GDM1 (cell line): Measurements from ENCODE around the gene OR6P1.

Experiments used
- DNase-seq: peaks from one replicate; lab custom pipeline; 2025; lab: John Stamatoyannopoulos, UW

Gene OR6P1, protein sequence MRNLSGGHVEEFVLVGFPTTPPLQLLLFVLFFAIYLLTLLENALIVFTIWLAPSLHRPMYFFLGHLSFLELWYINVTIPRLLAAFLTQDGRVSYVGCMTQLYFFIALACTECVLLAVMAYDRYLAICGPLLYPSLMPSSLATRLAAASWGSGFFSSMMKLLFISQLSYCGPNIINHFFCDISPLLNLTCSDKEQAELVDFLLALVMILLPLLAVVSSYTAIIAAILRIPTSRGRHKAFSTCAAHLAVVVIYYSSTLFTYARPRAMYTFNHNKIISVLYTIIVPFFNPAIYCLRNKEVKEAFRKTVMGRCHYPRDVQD

DNA sequence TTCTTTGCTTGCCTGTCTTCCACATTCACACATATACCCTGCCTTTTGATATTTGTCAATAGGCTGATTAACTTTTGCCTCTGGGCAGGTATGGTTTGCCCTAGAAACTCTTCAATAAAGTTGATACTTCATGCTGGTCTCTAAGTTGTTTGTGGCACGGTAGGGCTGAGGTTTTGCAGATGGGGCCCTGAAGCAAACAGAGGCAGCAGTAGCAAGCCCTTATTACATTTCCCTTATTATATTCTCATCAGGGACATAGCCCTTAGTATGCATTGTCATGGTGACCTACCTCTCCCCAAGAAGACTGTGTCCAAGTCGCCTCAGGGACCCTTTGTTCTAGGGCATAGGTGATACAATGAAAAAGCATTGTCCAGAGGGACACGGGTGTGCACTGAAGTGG is at the start of gene OR6P1:
TSS of gene OR6P1 (minus strand) at position 101 of the 400 bp plus-strand sequence. CDS start 6,976 bp downstream, outside the sequence.
- no peak for DNase-seq

DNA sequence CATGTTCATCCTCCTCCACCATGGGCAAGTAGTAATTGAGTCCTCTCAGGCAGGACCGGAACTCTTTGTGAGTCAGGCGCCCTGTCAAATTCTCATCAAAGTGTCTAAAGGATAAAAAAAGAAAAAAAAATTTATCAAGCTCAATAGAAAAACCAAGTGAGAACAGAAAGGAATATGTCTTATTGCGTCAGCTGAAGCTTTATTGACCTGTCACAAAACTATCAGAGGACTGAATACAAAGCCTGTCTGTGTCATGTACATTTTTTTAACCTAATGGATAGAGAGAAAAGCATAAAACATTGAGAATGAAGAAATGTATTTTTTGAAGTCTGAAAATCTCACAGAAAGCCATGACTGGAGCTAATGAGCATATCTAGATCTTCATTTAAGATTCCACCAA is 43.4 kb upstream of the OR6P1 start:
- no peak for DNase-seq

DNA sequence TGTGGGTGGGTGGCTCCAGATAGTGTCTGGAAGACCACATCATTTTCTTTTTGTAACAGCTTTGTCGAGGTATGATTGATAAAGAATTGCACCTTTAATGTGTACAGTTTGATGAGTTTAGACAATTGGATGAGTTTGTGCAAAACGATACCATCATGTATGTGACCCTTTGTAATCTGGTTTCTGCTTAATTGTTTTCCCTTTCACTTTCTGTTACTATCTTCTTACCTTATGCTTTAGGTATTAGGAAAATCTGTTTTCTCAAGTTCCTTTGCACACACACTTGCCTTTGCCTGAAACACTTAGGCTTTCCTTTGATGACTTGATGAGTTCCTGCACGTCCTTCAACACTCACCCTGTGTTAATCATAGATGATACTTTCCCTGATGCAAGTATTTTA is 41.5 kb upstream of the OR6P1 start:
- DNase-seq = no peak

DNA sequence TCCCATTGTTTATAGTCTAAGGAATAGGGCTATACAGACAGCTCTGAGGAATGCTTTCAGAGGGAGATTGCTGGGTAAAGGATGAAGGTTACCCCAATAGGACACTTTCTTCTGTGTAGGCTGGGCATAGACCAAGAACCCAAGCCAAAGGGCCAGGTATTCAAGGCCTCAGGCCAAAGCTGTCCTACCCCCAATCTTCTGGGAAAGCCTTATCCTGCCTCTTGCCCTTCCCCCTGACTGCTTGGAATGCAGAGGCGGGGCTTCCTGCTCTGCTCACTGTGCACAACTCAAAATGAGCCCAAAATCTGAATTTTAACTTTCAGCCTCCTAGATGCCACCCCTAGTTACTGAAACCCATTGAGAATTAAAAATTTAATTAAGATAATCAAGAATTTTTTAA is 36.9 kb upstream of the OR6P1 start:
- DNase-seq = no peak

DNA sequence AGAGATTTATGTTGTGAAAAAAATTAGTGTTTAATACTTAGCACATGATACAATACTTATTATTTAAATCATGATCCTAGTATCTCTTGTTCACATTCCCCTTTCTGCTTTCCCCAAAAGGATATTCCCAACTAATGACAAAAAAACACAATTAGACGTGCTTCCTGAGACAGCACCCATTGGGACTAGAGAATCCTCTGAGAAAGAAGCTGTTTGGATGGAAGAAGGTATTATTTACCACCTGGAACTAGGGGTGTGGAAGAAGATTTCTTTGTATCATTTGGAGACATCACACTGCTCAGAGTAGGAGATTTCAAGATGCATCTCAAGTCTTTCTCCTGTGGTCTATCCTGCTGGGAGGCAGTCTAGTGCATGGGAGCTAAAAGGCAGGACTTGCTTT is 34.6 kb upstream of the OR6P1 start, which contains the start of gene OR10Z1:
TSS of gene OR10Z1 (plus strand) at position 301 of the 400 bp plus-strand sequence. CDS start 1,171 bp downstream, outside the sequence.
- no peak for DNase-seq

DNA sequence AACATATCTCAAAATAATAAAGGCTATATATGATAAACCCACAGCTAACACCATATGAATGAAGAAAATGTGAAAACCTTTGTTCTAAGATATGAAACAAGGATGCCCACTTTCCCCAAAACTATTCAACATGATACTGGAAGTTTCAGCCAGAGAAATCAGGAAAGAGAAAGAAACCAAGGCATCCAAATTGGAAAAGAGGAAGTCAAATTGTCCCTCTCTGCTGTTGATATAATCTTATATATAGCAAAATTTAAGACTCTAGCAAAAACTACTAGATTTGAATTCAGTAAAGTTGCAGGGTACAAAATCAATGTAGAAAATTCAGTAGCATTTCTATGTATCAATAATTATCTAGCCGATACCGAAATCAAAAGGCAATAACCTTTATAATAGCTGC is 30.4 kb upstream of the OR6P1 start:
- DNase-seq = no peak

DNA sequence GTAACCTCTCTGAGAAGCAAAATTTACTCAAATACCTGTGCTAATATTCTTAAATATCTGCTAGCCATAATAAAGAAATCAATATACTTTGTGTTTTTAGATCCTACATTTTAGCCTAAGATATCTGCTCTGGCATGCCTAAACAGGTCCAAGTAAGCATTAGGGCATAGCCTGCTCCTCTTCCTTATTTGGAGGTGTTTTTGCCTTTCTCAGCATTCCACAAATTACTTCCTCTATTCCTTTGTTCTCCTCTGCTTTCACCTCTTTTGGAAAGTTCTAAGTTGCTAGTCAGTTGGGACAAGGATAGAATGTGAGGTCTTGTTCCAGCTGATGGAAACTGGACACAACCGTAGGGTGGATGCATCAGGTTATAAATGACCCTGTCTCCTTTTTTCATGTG is 16.6 kb upstream of the OR6P1 start:
- no peak for DNase-seq

DNA sequence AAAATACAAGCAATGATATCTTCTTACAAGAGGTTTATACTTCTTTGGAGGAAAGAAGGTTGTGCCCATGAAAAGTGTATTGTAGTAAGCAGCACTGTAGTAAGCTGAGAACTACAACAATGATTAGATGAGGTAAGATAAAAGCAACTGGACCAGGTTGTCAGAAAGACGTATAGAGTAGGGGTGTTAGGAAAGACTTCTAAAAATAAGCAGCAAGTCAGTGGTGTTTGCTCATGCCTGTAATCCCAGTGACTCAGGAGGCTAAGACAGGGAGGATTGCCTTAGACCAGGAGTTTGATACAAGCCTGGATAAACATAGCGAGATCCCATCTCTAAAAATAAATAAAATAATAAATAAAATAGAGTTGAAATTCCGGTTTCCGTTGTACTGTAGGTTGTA is 13.6 kb upstream of the OR6P1 start:
- no peak for DNase-seq

DNA sequence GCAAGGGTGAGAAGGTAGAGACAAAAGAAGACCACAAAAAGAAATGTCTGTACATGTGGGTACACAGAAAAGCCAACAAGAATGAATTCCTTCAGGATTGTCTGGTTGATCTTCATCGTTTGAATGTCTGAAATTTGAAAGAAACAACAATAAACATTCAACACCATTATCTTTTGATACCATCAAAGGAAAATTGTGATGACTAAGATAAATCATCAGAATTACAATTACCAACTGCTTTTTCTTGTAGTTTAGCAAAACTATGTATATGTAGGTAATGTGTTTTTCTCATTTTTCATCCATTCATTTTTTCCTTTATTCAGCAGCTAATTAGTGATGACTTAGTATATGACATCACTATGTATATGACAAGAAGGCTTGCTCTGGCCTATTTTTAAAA is 9.4 kb upstream of the OR6P1 start, which contains the start of gene OR10X1:
TSS of gene OR10X1 (minus strand) at position 167 of the 400 bp plus-strand sequence. CDS start at position 167, 0 bp downstream.
- DNase-seq = no peak

DNA sequence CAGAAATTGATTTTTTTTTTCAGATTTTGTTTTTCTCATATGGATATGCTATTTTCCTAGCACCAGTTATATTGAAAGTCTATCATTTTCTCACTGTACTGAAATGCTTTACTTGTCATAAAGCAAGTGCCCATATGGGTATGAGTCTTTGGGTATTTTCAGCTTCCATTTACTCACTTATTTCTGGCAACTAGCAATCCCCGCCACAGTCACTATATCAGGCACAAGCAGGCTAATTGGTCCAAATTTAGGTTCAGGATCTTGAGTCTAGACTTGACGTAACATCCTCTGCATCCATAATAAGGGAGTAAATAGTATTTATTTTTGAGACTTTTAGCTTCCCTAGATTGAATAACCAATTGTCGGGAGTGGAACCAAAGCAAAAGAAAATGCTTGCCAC is 7.2 kb upstream of the OR6P1 start:
- DNase-seq = no peak

DNA sequence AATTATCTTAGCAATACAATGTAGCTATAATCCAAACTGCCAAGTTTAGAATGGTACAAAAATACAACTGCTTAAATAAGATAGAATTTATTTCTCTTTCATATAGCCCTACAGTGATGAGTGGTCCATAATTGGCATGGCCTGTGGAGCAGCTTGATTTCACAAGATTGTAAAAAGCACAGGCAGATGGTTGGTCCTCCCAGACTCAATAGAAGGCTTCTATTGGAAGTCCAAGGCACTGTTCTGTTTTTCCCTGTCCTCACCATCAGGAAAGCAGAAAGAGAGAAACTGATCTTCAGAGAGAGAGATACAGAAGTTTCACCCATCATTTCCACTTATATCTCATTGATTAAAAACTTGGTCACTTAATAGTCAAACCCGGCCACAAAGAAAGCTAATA is 1.8 kb upstream of the OR6P1 start:
- DNase-seq = no peak

DNA sequence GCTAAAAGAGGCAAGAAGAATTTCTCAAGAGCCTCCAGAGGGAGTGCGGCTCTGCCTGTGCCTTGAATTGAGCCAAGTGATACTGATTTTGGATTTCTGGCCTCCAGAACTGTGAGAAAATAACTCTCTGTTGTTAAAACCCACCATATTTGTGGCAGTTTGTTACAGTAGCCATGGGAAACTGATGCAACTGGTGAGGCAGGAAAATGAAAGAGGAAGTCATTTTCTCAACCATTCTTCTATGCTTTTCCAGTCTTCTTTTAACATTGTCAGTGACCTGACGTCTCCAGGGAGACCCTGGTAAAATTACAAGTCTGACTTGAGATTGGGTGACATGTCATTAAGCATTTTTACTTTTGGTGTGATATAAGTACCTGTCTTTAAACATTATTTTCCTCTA is 5.8 kb downstream of the OR6P1 start:
- no peak for DNase-seq

DNA sequence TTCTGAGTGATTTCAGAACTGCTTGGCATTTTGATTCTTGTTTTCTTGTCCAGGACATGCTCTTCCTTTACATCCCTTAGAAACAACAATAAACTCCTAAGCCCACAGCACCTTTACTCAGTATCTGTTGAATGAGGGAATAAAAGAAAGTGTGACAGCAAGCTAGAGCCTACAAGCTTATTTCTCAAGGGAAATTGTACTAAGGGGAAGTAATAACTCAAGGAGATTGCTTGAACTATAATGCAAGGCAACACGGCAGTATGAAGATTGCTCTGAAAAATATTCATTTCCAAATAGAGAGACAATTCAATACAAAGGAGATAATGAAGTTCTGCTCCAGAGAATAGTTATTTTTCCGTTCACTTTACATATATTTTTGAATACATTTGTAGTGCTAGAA is 6.5 kb downstream of the OR6P1 start:
- DNase-seq = no peak

DNA sequence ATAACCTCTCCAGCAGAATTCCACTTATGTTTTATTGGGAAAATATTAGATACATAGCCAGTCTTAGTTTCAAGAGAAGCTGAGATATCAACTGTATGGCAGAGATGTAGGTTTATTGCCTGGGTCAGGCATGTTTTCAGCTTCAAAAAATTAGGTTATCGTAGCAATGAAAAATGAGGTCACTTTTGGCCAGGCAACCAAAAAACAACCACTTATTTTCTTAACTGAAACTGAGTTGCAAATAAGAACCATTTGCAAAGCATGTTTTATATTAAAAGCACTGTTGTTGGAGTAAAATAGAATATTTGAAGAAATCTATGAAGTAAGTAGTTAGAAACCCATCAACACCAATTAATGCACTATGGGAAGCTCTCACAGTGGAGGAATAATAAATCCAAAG is 10.7 kb downstream of the OR6P1 start:
- DNase-seq = no peak

DNA sequence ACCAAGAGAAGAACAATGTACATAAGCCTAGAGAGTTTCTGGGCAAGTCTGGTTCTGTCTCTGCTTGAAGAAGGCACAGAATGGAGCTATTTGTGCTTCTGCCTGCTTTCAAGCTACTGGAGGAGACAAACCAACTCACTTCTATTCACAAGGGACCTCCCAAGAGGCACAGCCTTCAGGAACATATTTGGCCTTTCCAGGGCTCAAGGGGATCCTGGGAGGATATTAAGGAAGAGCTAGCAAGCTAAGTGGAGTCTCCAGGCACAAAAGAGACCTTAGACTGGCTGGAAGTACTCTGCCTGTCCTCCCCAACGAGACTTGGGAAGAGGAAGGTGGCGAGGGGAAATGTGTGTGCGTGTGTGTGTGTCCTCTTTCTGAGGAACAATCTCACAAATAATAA is 16.0 kb downstream of the OR6P1 start, which contains the start of gene OR6Y1:
TSS of gene OR6Y1 (minus strand) at position 54 of the 400 bp plus-strand sequence. CDS start 6,300 bp downstream, outside the sequence.
- no peak for DNase-seq

DNA sequence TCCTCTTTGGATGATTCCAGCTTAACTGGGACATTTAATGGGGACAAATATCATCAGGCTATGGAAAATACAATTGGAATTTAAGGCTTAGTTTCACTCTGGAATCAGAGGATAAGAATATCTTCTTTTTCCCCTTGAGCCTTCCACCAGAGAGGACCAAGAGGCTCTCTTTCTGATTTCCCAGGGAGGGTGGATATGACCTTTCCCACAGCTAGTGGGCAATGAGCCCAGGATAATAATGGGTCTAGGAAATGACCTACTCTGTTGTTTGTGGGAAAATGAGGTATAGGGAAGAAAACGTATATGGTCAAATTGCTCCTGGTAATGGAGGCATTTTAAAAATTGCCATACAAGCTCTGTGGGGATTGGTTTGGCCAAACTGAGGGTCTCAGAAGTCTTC is 18.1 kb downstream of the OR6P1 start:
- no peak for DNase-seq

DNA sequence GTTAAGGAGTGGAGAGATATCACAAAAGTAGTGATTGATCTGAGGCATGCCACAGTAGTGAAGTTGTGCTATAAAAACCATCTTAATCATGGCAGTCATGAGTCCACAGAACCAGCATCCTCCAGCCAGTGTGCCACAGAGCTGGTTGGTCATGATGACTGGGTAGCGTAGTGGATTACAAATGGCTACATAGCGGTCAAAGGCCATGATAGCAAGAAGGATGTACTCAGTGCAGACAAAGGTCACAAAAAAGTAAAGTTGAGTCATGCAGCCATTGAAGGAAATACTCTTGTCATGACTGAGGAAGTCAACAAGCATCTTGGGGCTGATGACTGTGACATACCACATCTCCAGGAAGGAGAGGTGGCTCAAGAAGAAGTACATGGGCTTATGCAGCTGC is 22.8 kb downstream of the OR6P1 start:
- no peak for DNase-seq

DNA sequence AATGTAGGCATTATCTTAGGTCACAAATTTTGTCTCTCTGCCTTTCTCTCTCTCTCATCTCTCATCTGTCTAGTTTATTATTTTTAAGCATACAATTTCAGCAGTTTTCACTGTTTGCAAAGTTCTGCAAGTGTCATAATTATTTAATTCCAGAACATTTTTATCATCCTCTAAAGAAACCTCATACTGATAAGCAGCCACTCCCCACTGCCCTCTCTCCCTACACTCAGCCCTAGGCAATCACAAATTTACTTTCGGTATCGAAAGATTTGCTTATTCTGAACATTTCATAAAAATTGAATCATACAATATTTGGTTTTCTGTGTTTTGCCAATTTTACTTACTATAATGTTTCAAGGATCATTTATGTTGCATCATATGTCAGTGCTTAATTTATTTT is 32.8 kb downstream of the OR6P1 start:
- DNase-seq = no peak

DNA sequence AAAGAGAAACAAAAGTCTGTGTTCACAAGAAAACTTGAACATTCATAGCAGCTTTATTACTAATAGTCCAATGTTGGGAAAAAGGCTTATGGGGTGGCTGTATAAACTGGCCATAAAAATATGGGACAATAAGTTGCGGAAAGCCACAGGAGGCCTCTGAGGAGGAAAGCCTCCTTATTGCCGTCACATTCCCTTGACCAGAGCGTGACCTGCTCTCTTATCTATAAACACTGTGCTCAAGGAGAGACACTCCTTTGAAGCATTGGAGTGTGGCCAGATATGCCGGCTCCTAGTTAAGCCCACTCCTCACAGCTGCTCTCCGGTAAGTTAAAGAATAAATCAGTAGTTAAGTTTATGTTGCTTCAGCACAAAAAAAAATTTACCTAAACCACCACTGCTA is 35.9 kb downstream of the OR6P1 start:
- no peak for DNase-seq

DNA sequence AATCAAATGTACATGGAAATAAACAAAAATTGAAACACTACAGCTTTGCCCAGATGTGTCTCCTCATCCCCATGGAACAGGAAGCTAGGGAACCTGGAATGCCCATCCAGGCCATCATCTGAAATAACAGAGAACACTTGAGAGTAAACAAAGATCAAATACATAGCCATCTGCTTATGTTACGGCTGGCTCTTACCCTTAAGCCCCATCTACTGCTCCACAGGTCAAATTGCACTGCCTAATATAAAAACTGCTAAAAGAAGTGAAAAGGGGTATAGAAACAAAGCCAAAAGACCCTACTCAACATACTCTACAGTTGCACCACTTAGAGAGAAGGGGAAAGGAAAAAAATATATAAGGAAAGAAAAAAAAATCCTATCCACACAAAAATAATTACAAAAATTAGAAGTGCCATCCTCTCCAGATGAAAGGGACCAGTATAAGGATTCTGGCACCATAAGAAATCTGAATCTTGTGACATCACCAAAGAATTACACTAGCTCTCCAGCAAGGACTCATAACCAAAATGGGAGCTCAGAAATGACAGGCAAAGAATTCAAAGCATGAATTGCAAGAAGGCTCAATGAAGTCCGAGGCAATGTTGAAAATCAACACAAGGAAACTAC is 43.1 kb downstream of the OR6P1 start:
- no peak for DNase-seq

DNA sequence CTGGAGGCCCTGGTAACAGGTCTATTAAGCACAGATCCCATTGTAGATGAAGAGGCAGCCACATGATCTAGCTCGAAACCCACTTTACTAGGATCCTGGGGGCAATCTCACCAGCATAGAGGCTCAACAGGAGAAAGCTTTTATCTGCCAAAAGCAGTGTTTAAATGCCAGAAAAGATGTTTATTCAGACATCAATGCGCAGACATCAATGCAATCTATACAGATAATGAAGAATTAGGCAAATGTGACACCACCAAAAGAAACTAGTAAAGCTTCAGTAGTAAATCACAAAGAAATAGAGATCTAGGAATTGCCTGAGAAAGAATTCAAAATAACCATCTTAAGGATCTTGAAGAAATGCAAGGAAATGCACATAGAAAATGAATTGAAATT is 48.7 kb downstream of the OR6P1 start:
- no peak for DNase-seq

DNA sequence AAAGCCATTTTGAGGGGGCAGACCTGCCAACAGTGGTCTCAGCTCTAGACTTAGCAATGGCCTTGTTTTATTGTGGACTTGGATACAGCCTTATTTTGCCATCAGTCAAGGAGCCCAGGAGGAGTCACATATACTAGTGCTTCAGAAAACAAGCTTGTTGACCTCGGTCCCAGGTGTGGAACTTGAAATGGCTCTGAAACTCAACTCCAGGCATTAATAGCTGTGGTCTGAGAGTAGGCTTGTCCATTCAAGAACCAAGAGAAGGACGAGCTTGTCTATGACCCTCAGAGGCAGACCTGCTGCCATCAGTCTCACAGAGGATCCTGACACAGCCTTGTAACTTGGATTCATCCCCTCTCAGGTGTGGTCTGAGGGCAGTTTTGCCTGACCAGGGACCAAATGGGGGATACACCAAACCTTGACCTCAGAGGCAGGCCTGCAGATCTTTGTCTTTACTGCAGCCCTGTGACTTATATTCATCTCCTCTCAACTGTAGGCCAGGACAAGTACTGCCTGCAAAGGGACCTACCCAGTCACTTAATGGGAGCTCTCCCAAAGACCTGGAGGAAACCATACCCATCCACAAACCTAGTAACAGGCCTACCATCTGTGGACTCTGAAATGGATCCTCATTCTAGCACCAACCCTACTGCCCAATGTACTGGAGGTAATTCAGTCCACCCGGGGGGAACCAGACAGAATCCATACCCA is 49.3 kb downstream of the OR6P1 start:
- DNase-seq = no peak

DNA sequence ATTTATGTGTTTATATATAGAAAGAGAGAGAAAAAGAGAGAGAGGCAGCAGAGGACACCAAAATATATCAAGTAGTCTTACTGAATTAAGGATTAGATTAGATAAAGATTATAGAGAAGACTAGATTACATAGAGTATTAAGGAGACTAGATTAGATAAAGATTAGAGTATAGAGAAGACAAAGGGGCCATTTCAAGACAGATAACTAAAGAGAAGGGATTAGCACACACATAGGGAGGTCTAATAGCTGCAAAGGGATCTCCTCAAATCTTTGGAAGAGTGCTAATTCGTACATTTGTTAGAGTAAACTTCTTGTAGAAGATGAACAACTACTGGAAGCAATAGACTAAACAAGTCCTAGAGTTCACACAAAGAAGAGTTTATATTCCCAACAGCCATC is 50.4 kb downstream of the OR6P1 start:
- DNase-seq = no peak
